A549 (cell line): ENCODE measurements around the gene ADNP2. TPM values are rescaled to one million over a fixed set of nuclear protein-coding genes. Genes with fewer than 3 reads are reported as not detected.

Source experiments
- ATAC-seq, 2 experiments: fragments of 200-7000 bp in 1 of 2; fragments of >200 bp in 1 of 2; cut with Nextera tagmentation in 1 of 2; cut with Tn5 transposase in 1 of 2; 3 replicates each; pipeline versions ENCODE4 v1.8.0 to v1.9.1; 2018 to 2020; ENCODE audit warnings: mild to moderate bottlenecking in 1 of 2, moderate library complexity in 1 of 2
- CTCF ChIA-PET: fragments of 300-600 bp; sonication (Branson Sonifier 250); formaldehyde crosslinking; extraction: SDS; loops from one replicate; lab custom pipeline; 2021; ENCODE audit warnings: antibody characterized with exemption, inconsistent platforms; lab: Yijun Ruan, JAX
- POLR2A ChIA-PET: fragments of 350-600 bp; formaldehyde crosslinking; extraction: SDS; loops from one replicate; lab custom pipeline; 2021; ENCODE audit warnings: antibody characterized with exemption, inconsistent platforms; lab: Yijun Ruan, JAX
- DNase-seq, 2 experiments: peaks; one replicate each; pipeline versions ENCODE4 v3.0.0 to v3.0.0-alpha.2; 2011 to 2016; ENCODE audit warnings: low read depth in 1 of 2, low spot score in 1 of 2
- FAIRE-seq: peaks from 2 replicates; lab custom pipeline; 2011; peaks lifted over from hg19 to GRCh38; lab: Jason Lieb, UNC
- H3K27ac ChIP-seq, 2 experiments: fragments of >200 bp; sonication (Bioruptor Twin); formaldehyde crosslinking; 3 replicates each; pipeline ENCODE4 v1.5.1; 2016 to 2017
- H3K4me1 ChIP-seq: fragments of >200 bp; sonication (Bioruptor Twin); formaldehyde crosslinking; 3 replicates; pipeline ENCODE4 v1.6.1; 2016
- H3K4me2 ChIP-seq: fragments of >200 bp; sonication (Bioruptor Twin); formaldehyde crosslinking; 3 replicates; pipeline ENCODE4 v1.6.1; 2016
- H3K4me3 ChIP-seq: fragments of >200 bp; sonication (Bioruptor Twin); formaldehyde crosslinking; 3 replicates; pipeline ENCODE4 v1.5.1; 2016
- H3K9me3 ChIP-seq: fragments of >200 bp; sonication (Bioruptor Twin); formaldehyde crosslinking; 3 replicates; pipeline ENCODE4 v1.6.1; 2016
- ATOH8 ChIP-seq: fragments of 250-450 bp; sonication (Bioruptor Pico); IDR thresholded peaks from 2 replicates; pipeline ENCODE4 v1.5.0; 2020; ENCODE audit warnings: low read depth, mild to moderate bottlenecking, moderate library complexity
- BHLHE40 ChIP-seq: IDR thresholded peaks from 2 replicates; pipeline ENCODE4 v1.6.1; 2012; ENCODE audit warnings: low read depth, low read length, inconsistent platforms
- CEBPB ChIP-seq, 2 experiments: fragments of >200 bp in 1 of 2; sonication (Bioruptor Twin) in 1 of 2; formaldehyde crosslinking in 1 of 2; IDR thresholded peaks; 2 replicates each; pipeline ENCODE4 v1.6.1; 2012 to 2016
- EHF ChIP-seq: fragments of 250-450 bp; sonication (Bioruptor Pico); IDR thresholded peaks from 2 replicates; pipeline ENCODE4 v1.5.0; 2020; ENCODE audit warnings: mild to moderate bottlenecking
- EHMT2 ChIP-seq: fragments of 200-600 bp; sonication (generic); IDR thresholded peaks from 2 replicates; pipeline ENCODE4 v1.6.1; 2016; ENCODE audit warnings: antibody characterized with exemption, low read depth, mild to moderate bottlenecking, moderate library complexity
- ELK1 ChIP-seq: fragments of 150-350 bp; IDR thresholded peaks from 2 replicates; pipeline ENCODE4 v1.6.1; 2014; ENCODE audit warnings: low read depth, mild to moderate bottlenecking, low read length
- ESRRA ChIP-seq: fragments of 150-350 bp; IDR thresholded peaks from 2 replicates; pipeline ENCODE4 v1.6.1; 2014; ENCODE audit warnings: mild to moderate bottlenecking, low read length, borderline replicate concordance
- FOSL2 ChIP-seq, 2 experiments: fragments of 450-650 bp in 1 of 2; fragments of >200 bp in 1 of 2; sonication (Bioruptor Twin) in 1 of 2; formaldehyde crosslinking; IDR thresholded peaks; 2 replicates each; pipeline versions ENCODE4 v1.5.0 to v1.6.1; 2016 to 2020; ENCODE audit warnings: mild to moderate bottlenecking in 1 of 2, moderate library complexity in 1 of 2
- HDAC2 ChIP-seq: fragments of 200-600 bp; sonication (generic); IDR thresholded peaks from 2 replicates; pipeline ENCODE4 v1.6.1; 2016
- HOXA7 ChIP-seq: fragments of 250-450 bp; sonication (Bioruptor Pico); IDR thresholded peaks from 2 replicates; pipeline ENCODE4 v1.5.0; 2020; ENCODE audit warnings: mild to moderate bottlenecking, moderate library complexity
- JUN ChIP-seq, 2 experiments: fragments of >200 bp; sonication (Bioruptor Twin); formaldehyde crosslinking; IDR thresholded peaks; 2 replicates in 1 of 2; 3 replicates in 1 of 2; pipeline ENCODE4 v1.6.1; 2016 to 2017
- NR3C1 ChIP-seq: fragments of >200 bp; sonication (Bioruptor Twin); formaldehyde crosslinking; IDR thresholded peaks from 3 replicates; pipeline ENCODE4 v1.6.1; 2017
- PHF8 ChIP-seq: fragments of 200-600 bp; sonication (generic); IDR thresholded peaks from 2 replicates; pipeline ENCODE4 v1.6.1; 2016; ENCODE audit warnings: low read depth, mild to moderate bottlenecking, antibody characterized with exemption, moderate library complexity, borderline replicate concordance
- RAD21 ChIP-seq, 2 experiments: fragments of >200 bp in 1 of 2; sonication (Bioruptor Twin) in 1 of 2; formaldehyde crosslinking in 1 of 2; IDR thresholded peaks in 1 of 2; conservative IDR thresholded peaks in 1 of 2; 2 replicates in 1 of 2; 3 replicates in 1 of 2; pipeline ENCODE4 v1.6.1; 2012 to 2018; ENCODE audit warnings: inconsistent platforms in 1 of 2
- RNF2 ChIP-seq: fragments of 200-600 bp; sonication (generic); IDR thresholded peaks from 2 replicates; pipeline ENCODE4 v1.6.1; 2016; ENCODE audit warnings: low read depth, mild to moderate bottlenecking, antibody characterized with exemption, moderate library complexity, borderline replicate concordance
- SREBF2 ChIP-seq: fragments of 450-650 bp; IDR thresholded peaks from 2 replicates; pipeline ENCODE4 v1.6.1; 2014; ENCODE audit warnings: mild to moderate bottlenecking, moderate library complexity
- TFCP2L1 ChIP-seq: fragments of 250-450 bp; sonication (Bioruptor Pico); IDR thresholded peaks from 2 replicates; pipeline ENCODE4 v1.5.0; 2021; ENCODE audit warnings: mild to moderate bottlenecking
- ZC3H11A ChIP-seq: fragments of 450-650 bp; IDR thresholded peaks from 2 replicates; pipeline ENCODE4 v1.6.1; 2014; ENCODE audit warnings: antibody characterized with exemption, mild to moderate bottlenecking
- ZNF302 ChIP-seq: fragments of 250-450 bp; sonication (Bioruptor Pico); IDR thresholded peaks from 2 replicates; pipeline ENCODE4 v1.9.0; 2021; ENCODE audit warnings: inconsistent platforms, mild to moderate bottlenecking, moderate library complexity
- ZSCAN20 ChIP-seq: fragments of 250-450 bp; sonication (Bioruptor Pico); IDR thresholded peaks from 2 replicates; pipeline ENCODE4 v1.8.0; 2022; ENCODE audit warnings: mild to moderate bottlenecking, moderate library complexity
- WGBS: methylation state at CpG from one replicate; pipeline ENCODE4 v1.1.6; 2017; ENCODE audit errors: missing lambda C conversion rate; 5-methylcytosine and 5-hydroxymethylcytosine counted together
- polyA plus RNA-seq, 4 experiments: library from polyadenylated mRNA; depleted of rRNA in 3 of 4; stranded (reverse); fragments of >200 nt; fragmentation: RNase III in 1 of 4; extraction: RNeasy Plus Mini Kit Qiagen cat#74134 plus additional on column Dnase treatment in 1 of 4; gene quantifications; 2 replicates in 3 of 4; 3 replicates in 1 of 4; pipeline ENCODE4 v1.2.3, GENCODE V29; 2011 to 2017
- TF ChIP-seq, protein P1 (sequence below): fragments of 200-600 bp; sonication (generic); IDR thresholded peaks from 2 replicates; pipeline ENCODE4 v1.6.1; 2016; ENCODE audit warnings: antibody characterized with exemption, mild to moderate bottlenecking, moderate library complexity

ADNP2 gene
- polyA plus RNA-seq, 2 of the 4 experiments (the other 2 are of a cell fraction) = 9.8 to 9.9 TPM

- FAIRE-seq (no peak), ATAC-seq (no peak), DNase-seq (no peak)
- no peaks in the 10 kb centered on the region for H3K9me3 ChIP-seq
- POLR2A ChIA-PET = no interaction called here
- H3K4me2 ChIP-seq = no peak overlapping the region
- no peaks in the 10 kb centered on the region for H3K4me1 ChIP-seq
- TF ChIP-seq, protein P1, sequence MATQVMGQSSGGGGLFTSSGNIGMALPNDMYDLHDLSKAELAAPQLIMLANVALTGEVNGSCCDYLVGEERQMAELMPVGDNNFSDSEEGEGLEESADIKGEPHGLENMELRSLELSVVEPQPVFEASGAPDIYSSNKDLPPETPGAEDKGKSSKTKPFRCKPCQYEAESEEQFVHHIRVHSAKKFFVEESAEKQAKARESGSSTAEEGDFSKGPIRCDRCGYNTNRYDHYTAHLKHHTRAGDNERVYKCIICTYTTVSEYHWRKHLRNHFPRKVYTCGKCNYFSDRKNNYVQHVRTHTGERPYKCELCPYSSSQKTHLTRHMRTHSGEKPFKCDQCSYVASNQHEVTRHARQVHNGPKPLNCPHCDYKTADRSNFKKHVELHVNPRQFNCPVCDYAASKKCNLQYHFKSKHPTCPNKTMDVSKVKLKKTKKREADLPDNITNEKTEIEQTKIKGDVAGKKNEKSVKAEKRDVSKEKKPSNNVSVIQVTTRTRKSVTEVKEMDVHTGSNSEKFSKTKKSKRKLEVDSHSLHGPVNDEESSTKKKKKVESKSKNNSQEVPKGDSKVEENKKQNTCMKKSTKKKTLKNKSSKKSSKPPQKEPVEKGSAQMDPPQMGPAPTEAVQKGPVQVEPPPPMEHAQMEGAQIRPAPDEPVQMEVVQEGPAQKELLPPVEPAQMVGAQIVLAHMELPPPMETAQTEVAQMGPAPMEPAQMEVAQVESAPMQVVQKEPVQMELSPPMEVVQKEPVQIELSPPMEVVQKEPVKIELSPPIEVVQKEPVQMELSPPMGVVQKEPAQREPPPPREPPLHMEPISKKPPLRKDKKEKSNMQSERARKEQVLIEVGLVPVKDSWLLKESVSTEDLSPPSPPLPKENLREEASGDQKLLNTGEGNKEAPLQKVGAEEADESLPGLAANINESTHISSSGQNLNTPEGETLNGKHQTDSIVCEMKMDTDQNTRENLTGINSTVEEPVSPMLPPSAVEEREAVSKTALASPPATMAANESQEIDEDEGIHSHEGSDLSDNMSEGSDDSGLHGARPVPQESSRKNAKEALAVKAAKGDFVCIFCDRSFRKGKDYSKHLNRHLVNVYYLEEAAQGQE = no peak
- TF ChIP-seq HDAC2 = no peak
- TF ChIP-seq NR3C1 = no peak
- no peak for TF ChIP-seq JUN (IDR thresholded peaks at IDR 0.05)
- no peak for TF ChIP-seq SREBF2
- no peak for TF ChIP-seq ELK1
- no peak for TF ChIP-seq EHF (CRISPR knock-in tag)
- no peak for TF ChIP-seq ATOH8
- TF ChIP-seq ESRRA = no peak
- no peak for TF ChIP-seq RAD21 (conservative IDR thresholded peaks at IDR 0.05 in 1 of 2, IDR thresholded peaks at IDR 0.05 in 1 of 2)
- TF ChIP-seq EHMT2 = no peak
- no peak for TF ChIP-seq ZC3H11A
- no peak for TF ChIP-seq FOSL2 (IDR thresholded peaks at IDR 0.05)
- TF ChIP-seq FOSL2 (CRISPR knock-in tag; IDR thresholded peaks at IDR 0.05) = no peak
- no peak for TF ChIP-seq ZSCAN20
- TF ChIP-seq RNF2 = no peak
- TF ChIP-seq, all 56 proteins: peak for 0
- CTCF ChIA-PET = no interaction called here
- H3K27ac ChIP-seq = no peak overlapping the region
- H3K4me3 ChIP-seq = no peak overlapping the region
- 72% methylated on average over 7 of the region's 8 CpGs for WGBS
Observed at GRCh38 chr18:80177128-80177527, 68.1 kb downstream of the ADNP2 start.

- ChIA-PET CTCF (interaction anchor here (1.1 to 1.6 kb wide), 2 partner anchors 8 to 21 kb away, joined by 7 to 11 read pairs; no protein-coding TSS in a partner anchor), POLR2A (no interaction called here)
- H3K4me1 ChIP-seq = no peaks in the 10 kb centered on the region
- FAIRE-seq (no peak), ATAC-seq (no peak), DNase-seq (no peak)
- no peak overlapping the region for H3K4me2 ChIP-seq
- no peak overlapping the region for H3K27ac ChIP-seq
- H3K4me3 ChIP-seq = no peak overlapping the region
- H3K9me3 ChIP-seq = no peaks in the 10 kb centered on the region
- WGBS = 74% methylated on average over 26 of the region's 30 CpGs
- TF ChIP-seq BHLHE40 = no peak
- TF ChIP-seq JUN (IDR thresholded peaks at IDR 0.05) = no peak
- TF ChIP-seq ZNF302 (CRISPR knock-in tag) = no peak
- TF ChIP-seq PHF8 = no peak
- no peak for TF ChIP-seq HOXA7
- no peak for TF ChIP-seq ZSCAN20
- no peak for TF ChIP-seq RAD21 (conservative IDR thresholded peaks at IDR 0.05 in 1 of 2, IDR thresholded peaks at IDR 0.05 in 1 of 2)
- TF ChIP-seq CEBPB (IDR thresholded peaks at IDR 0.05) = no peak
- TF ChIP-seq ATOH8 = no peak
- TF ChIP-seq TFCP2L1 (CRISPR knock-in tag) = no peak
Observed at GRCh38 chr18:80178935-80179818, 70.1 kb downstream of the ADNP2 start.
